Cerebellar nuclear complex (tissue), 1 donor: Measurements from ENCODE around the gene G6PC2.
"Not testable (repeated sequence)": the region's sequence is repeated elsewhere in the genome, so short reads cannot be mapped to it uniquely, and the experiment has no call there.

Source experiments
- DNase-seq, 2 experiments: peaks; one replicate each; lab custom pipeline; 2025; lab: John Stamatoyannopoulos, UW

The G6PC2 gene

GRCh38 chr2:168904358-168904757, 3.3 kb downstream of the G6PC2 start:
- DNase-seq = no peak

GRCh38 chr2:168907940-168908662, 7.0 kb downstream of the G6PC2 start:
- no peak for DNase-seq

- DNase-seq = no peak
Measured at GRCh38 chr2:168910330-168910729, 9.2 kb downstream of the G6PC2 start.

- no peak for DNase-seq
Measured at GRCh38 chr2:168912466-168912865, 11.4 kb downstream of the G6PC2 start.

GRCh38 chr2:168912901-168913369, 11.8 kb downstream of the G6PC2 start:
- DNase-seq = no peak

- no peak for DNase-seq
Measured at GRCh38 chr2:168913495-168913894, 12.4 kb downstream of the G6PC2 start.

GRCh38 chr2:168915441-168916330, 14.6 kb downstream of the G6PC2 start:
- DNase-seq = no peak

- no peak for DNase-seq
Measured at GRCh38 chr2:168916331-168916675, 15.2 kb downstream of the G6PC2 start.

GRCh38 chr2:168920504-168921157, 19.5 kb downstream of the G6PC2 start:
- DNase-seq = no peak

- no peak for DNase-seq
Measured at GRCh38 chr2:168926621-168927386, 25.7 kb downstream of the G6PC2 start.

GRCh38 chr2:168928113-168928831, 27.2 kb downstream of the G6PC2 start:
- no peak for DNase-seq

GRCh38 chr2:168929031-168929430, 27.9 kb downstream of the G6PC2 start:
- no peak for DNase-seq

- DNase-seq = no peak
Measured at GRCh38 chr2:168930242-168930641, 29.2 kb downstream of the G6PC2 start.

GRCh38 chr2:168932174-168932573, 31.1 kb downstream of the G6PC2 start:
- not testable (repeated sequence) for DNase-seq

- DNase-seq = no peak
Measured at GRCh38 chr2:168934826-168935225, 33.7 kb downstream of the G6PC2 start.

GRCh38 chr2:168935810-168936581, 34.9 kb downstream of the G6PC2 start:
- DNase-seq = no peak

- DNase-seq = no peak
Measured at GRCh38 chr2:168939061-168939460, 38.0 kb downstream of the G6PC2 start.

- DNase-seq = no peak
Measured at GRCh38 chr2:168939918-168940317, 38.8 kb downstream of the G6PC2 start.

- DNase-seq = no peak
Measured at GRCh38 chr2:168941297-168941696, 40.2 kb downstream of the G6PC2 start.

- DNase-seq = no peak
Measured at GRCh38 chr2:168944065-168944464, 43.0 kb downstream of the G6PC2 start.
